IPS-NIHi7 (cell line): Measurements from ENCODE around the gene FADS2.

ENCODE experiments used
- DNase-seq: peaks from one replicate; pipeline ENCODE4 v3.0.0; 2012; ENCODE audit warnings: mixed read lengths; ENCODE audit errors: extremely low spot score

FADS2 gene

GRCh38 chr11:61820174-61820573, 7.9 kb upstream of the FADS2 start:
- no peak for DNase-seq

- peak; percentile 35 for DNase-seq
Observed at GRCh38 chr11:61826930-61827570, 1.1 kb upstream of the FADS2 start.

GRCh38 chr11:61828379-61828628, 204 bp downstream of the FADS2 start:
- no peak for DNase-seq

GRCh38 chr11:61828629-61829407, 718 bp downstream of the FADS2 start:
- peak; percentile 63 for DNase-seq

GRCh38 chr11:61829806-61830205, 1.7 kb downstream of the FADS2 start:
- no peak for DNase-seq

GRCh38 chr11:61830237-61831105, 2.4 kb downstream of the FADS2 start:
- no peak for DNase-seq

GRCh38 chr11:61832207-61832606, 4.1 kb downstream of the FADS2 start:
- DNase-seq, result no peak

GRCh38 chr11:61832754-61833153, 4.7 kb downstream of the FADS2 start:
- DNase-seq, result no peak

- no peak for DNase-seq
Observed at GRCh38 chr11:61833471-61833870, 5.4 kb downstream of the FADS2 start.

- no peak for DNase-seq
Observed at GRCh38 chr11:61833926-61834277, 5.8 kb downstream of the FADS2 start.

- DNase-seq, result peak; percentile 60
Observed at GRCh38 chr11:61834278-61835048, 6.4 kb downstream of the FADS2 start.

- no peak for DNase-seq
Observed at GRCh38 chr11:61836193-61836592, 8.1 kb downstream of the FADS2 start.

- DNase-seq, result no peak
Observed at GRCh38 chr11:61837411-61838005, 9.4 kb downstream of the FADS2 start.

GRCh38 chr11:61838501-61838900, 10.4 kb downstream of the FADS2 start:
- DNase-seq, result no peak

GRCh38 chr11:61838921-61839320, 10.8 kb downstream of the FADS2 start:
- no peak for DNase-seq

GRCh38 chr11:61839742-61840141, 11.6 kb downstream of the FADS2 start:
- no peak for DNase-seq

GRCh38 chr11:61840371-61840770, 12.3 kb downstream of the FADS2 start:
- no peak for DNase-seq

- no peak for DNase-seq
Observed at GRCh38 chr11:61841636-61842527, 13.8 kb downstream of the FADS2 start.

GRCh38 chr11:61842528-61842820, 14.4 kb downstream of the FADS2 start:
- no peak for DNase-seq

- DNase-seq, result no peak
Observed at GRCh38 chr11:61844909-61845565, 16.9 kb downstream of the FADS2 start.
